SKM-1 (cell line): ENCODE data around the gene ORMDL3.
"Not testable (repeated sequence)": the region's sequence is repeated elsewhere in the genome, so short reads cannot be mapped to it uniquely, and the experiment has no call there.

Experiments used
- DNase-seq: peaks from one replicate; lab custom pipeline; 2025; ENCODE audit not compliant: unreplicated experiment; lab: John Stamatoyannopoulos, UW

The ORMDL3 gene

GRCh38 chr17:39887078-39887477, 40.3 kb downstream of the ORMDL3 start:
- DNase-seq: no peak

- not testable (repeated sequence) for DNase-seq
Measured at GRCh38 chr17:39886102-39886501, 41.3 kb downstream of the ORMDL3 start.

- no peak for DNase-seq
Measured at GRCh38 chr17:39872751-39873150, 54.6 kb downstream of the ORMDL3 start.

GRCh38 chr17:39871801-39872200, 55.6 kb downstream of the ORMDL3 start:
- DNase-seq: no peak
